Ishikawa (cell line): ENCODE measurements around the gene CHORDC1.

ENCODE experiments used
- CEBPB ChIP-seq: IDR thresholded peaks from 2 replicates; pipeline ENCODE4 v1.6.1; 2012
- CREB1 ChIP-seq: IDR thresholded peaks from 2 replicates; pipeline ENCODE4 v1.6.1; 2012; ENCODE audit warnings: low read depth
- EGR1 ChIP-seq: IDR thresholded peaks from 2 replicates; pipeline ENCODE4 v1.6.1; 2012
- EP300 ChIP-seq: IDR thresholded peaks from 2 replicates; pipeline ENCODE4 v1.6.1; 2012; ENCODE audit warnings: borderline replicate concordance
- FOXM1 ChIP-seq: IDR thresholded peaks from 2 replicates; pipeline ENCODE4 v1.6.1; 2012; ENCODE audit warnings: low read depth, borderline replicate concordance
- NFIC ChIP-seq: IDR thresholded peaks from 2 replicates; pipeline ENCODE4 v1.6.1; 2012
- RAD21 ChIP-seq: IDR thresholded peaks from 2 replicates; pipeline ENCODE4 v1.6.1; 2012; ENCODE audit warnings: low read depth
- REST ChIP-seq: IDR thresholded peaks from 2 replicates; pipeline ENCODE4 v1.6.1; 2012; ENCODE audit warnings: low read depth, mild to moderate bottlenecking
- TAF1 ChIP-seq: IDR thresholded peaks from 2 replicates; pipeline ENCODE4 v1.6.1; 2012; ENCODE audit warnings: low read depth, mild to moderate bottlenecking
- TCF12 ChIP-seq: IDR thresholded peaks from 2 replicates; pipeline ENCODE4 v1.6.1; 2012; ENCODE audit warnings: low read depth
- TEAD4 ChIP-seq: IDR thresholded peaks from 2 replicates; pipeline ENCODE4 v1.6.1; 2012
- USF1 ChIP-seq: IDR thresholded peaks from 2 replicates; pipeline ENCODE4 v1.6.1; 2012
- YY1 ChIP-seq: IDR thresholded peaks from 2 replicates; pipeline ENCODE4 v1.6.1; 2012; ENCODE audit warnings: low read depth
- ZBTB7A ChIP-seq: IDR thresholded peaks from 2 replicates; pipeline ENCODE4 v1.6.1; 2012; ENCODE audit warnings: low read depth
- TF ChIP-seq, protein P1 (sequence below): IDR thresholded peaks from 2 replicates; pipeline ENCODE4 v1.6.1; 2012

Gene CHORDC1

GRCh38 chr11:90171359-90171758 is 51.5 kb downstream of the CHORDC1 start:
- no peak for TF ChIP-seq NFIC
- no peak for TF ChIP-seq YY1
- TF ChIP-seq EGR1 = no peak
- TF ChIP-seq CEBPB = no peak
- no peak for TF ChIP-seq EP300
- no peak for TF ChIP-seq USF1
- TF ChIP-seq CREB1 = no peak

GRCh38 chr11:90168571-90168970 is 54.3 kb downstream of the CHORDC1 start:
- TF ChIP-seq CEBPB = no peak
- no peak for TF ChIP-seq TCF12
- no peak for TF ChIP-seq EGR1
- no peak for TF ChIP-seq TAF1
- TF ChIP-seq RAD21 = no peak
- no peak for TF ChIP-seq NFIC
- no peak for TF ChIP-seq REST
- TF ChIP-seq TEAD4 = no peak
- no peak for TF ChIP-seq ZBTB7A
- no peak for TF ChIP-seq CREB1
- no peak for TF ChIP-seq USF1
- TF ChIP-seq FOXM1 = no peak
- no peak for TF ChIP-seq YY1
- TF ChIP-seq, protein P1, sequence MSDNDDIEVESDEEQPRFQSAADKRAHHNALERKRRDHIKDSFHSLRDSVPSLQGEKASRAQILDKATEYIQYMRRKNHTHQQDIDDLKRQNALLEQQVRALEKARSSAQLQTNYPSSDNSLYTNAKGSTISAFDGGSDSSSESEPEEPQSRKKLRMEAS = no peak
- no peak for TF ChIP-seq EP300
